Stimulated activated naive CD8-positive, alpha-beta T cell treated with anti-CD3 and anti-CD28 coated beads, Interleukin-15, Interleukin-2, amounts not matched to agents 100 ng/mL and 50 ng/mL, for 24 hours (primary cell): Measurements from ENCODE around the gene TAF4.

Experiments
- H3K27ac Mint-ChIP-seq: one replicate; pipeline ENCODE4 v1.8.0; 2021; ENCODE audit warnings: mild to moderate bottlenecking, mixed read lengths
- H3K27me3 Mint-ChIP-seq: one replicate; pipeline ENCODE4 v1.8.0; 2021; ENCODE audit warnings: mixed read lengths
- H3K36me3 Mint-ChIP-seq: one replicate; pipeline ENCODE4 v1.8.0; 2021; ENCODE audit warnings: low read depth, mixed read lengths
- H3K4me1 Mint-ChIP-seq: one replicate; pipeline ENCODE4 v1.8.0; 2021; ENCODE audit warnings: low read depth, mixed read lengths
- H3K4me3 Mint-ChIP-seq: one replicate; pipeline ENCODE4 v1.8.0; 2021; ENCODE audit warnings: mild to moderate bottlenecking, mixed read lengths
- H3K9me3 Mint-ChIP-seq: one replicate; pipeline ENCODE4 v1.8.0; 2021; ENCODE audit warnings: mixed read lengths

TAF4 gene

DNA sequence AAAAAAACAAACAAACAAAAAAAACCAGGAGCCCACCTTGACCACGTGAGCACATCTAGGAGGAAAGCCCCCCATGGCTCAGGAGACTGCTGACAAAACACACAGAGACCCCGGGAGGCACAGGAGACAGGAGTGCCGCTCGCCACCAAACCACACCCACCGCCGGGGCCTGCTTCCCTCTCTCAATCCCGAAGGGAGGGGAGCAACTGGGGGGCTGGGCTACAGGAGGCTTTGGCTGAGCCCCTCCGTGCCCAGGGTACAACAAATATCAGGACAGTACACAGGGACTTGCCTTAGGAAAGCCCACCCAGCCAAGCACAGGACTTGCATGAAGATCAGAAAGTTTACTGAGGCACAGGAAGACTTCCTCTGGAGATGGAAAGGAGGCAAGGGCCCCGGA lies 102.5 kb downstream of the TAF4 start:
- H3K36me3 Mint-ChIP-seq, result no peaks in the 10 kb centered on the region
- H3K4me1 Mint-ChIP-seq, result peaks cover 5% of the 10 kb centered on the region
- H3K4me3 Mint-ChIP-seq, result no peak overlapping the region
- H3K9me3 Mint-ChIP-seq, result peaks cover 4% of the 10 kb centered on the region
- H3K27me3 Mint-ChIP-seq, result peaks cover 18% of the 10 kb centered on the region
- H3K27ac Mint-ChIP-seq, result no peak overlapping the region

GRCh38 chr20:61960836-61961235 lies 104.8 kb downstream of the TAF4 start:
- Mint-ChIP-seq H3K27me3 (peaks cover 21% of the 10 kb centered on the region), H3K4me1 (peaks cover 8% of the 10 kb centered on the region), H3K4me3 (no peak overlapping the region), H3K9me3 (peaks cover 4% of the 10 kb centered on the region), H3K27ac (no peak overlapping the region), H3K36me3 (no peaks in the 10 kb centered on the region)

GRCh38 chr20:61958773-61959700 lies 106.6 kb downstream of the TAF4 start:
- peaks cover 4% of the 10 kb centered on the region for H3K9me3 Mint-ChIP-seq
- H3K4me1 Mint-ChIP-seq, result peaks cover 8% of the 10 kb centered on the region
- H3K27ac Mint-ChIP-seq, result no peak overlapping the region
- H3K36me3 Mint-ChIP-seq, result no peaks in the 10 kb centered on the region
- H3K27me3 Mint-ChIP-seq, result peaks cover 17% of the 10 kb centered on the region
- no peak overlapping the region for H3K4me3 Mint-ChIP-seq

DNA sequence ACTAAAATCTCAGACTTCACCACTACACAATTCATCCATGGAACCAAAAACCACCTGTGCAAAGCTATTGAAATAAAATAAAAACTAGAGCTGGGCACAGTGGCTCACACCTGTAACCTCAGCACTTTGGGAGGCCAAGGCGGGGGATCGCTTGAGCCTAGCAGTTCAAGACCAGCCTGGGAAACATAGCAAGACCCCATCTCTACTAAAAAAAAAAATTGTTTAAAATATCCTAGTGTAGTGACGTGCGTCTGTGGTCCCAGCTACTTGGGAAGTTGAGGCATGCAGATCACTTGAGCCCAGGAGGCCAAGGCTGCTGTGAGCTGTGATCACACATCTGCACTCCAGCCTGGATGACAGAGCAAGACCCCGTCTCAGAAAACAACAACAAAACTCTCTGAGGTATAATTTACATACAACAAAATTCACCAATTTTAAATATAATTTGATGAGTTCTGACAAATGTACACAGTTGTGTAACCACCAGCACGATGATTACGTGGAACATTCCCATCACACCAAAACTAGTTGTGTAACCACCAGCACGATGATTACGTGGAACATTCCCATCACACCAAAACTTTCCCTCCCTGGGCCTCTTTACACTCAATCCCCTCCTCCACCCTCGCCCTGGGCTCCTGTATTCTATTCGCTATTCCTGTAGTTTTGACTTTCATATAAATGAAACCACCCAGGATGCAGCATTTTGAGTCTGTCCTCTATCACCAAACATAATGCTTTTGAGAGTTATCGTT lies 107.5 kb downstream of the TAF4 start:
- Mint-ChIP-seq H3K9me3 (no peaks in the 10 kb centered on the region), H3K4me3 (no peak overlapping the region), H3K36me3 (no peaks in the 10 kb centered on the region), H3K27me3 (peaks cover 9% of the 10 kb centered on the region), H3K27ac (no peak overlapping the region), H3K4me1 (peaks cover 8% of the 10 kb centered on the region)

DNA sequence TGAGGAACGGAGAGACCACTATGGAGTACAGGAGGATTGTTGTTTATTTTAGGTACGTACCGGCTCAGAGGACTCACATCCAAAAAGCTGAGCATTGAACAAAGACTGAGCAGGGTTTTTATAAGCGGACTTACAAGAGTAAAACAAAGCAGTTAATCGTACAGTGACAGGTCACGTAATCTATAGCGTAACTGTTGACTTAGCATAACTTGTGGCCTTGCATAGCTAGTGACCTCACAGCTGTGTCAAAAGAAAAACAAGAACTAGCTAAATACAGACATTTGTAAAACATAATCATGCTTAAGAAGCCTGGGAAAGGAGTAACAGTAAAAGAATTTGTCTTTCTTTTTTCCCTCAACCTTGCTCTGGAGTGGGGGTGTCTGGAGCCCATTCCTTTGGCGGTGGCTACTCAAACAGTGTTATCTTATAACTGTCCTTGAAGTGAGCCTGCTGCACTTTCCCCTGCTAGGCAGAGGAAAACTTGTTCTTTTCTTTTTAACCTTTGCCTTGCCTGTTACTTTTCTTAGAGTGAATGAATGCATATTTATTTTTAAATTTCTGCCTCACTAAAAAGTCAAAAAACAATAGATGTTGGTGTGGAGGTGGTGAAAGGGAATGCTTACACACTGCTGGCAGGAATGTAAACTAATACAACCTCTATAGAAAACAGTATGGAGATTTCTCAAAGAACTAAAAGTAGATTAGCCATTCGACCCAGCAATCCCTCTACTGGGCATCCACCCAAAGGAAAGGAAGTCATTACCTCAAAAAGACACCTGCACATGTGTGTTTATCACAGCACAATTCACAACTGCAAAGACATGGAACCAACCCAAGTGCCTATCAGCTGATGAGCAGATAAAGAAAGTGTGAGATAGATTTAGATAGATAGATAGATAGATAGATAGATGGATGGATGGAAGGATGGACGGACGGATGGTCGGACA lies 109.0 kb downstream of the TAF4 start:
- Mint-ChIP-seq H3K4me3 (no peak overlapping the region), H3K27ac (no peak overlapping the region), H3K27me3 (peaks cover 13% of the 10 kb centered on the region), H3K9me3 (no peaks in the 10 kb centered on the region), H3K4me1 (peaks cover 8% of the 10 kb centered on the region), H3K36me3 (no peaks in the 10 kb centered on the region)

- Mint-ChIP-seq H3K36me3 (no peaks in the 10 kb centered on the region), H3K4me1 (peaks cover 8% of the 10 kb centered on the region), H3K27me3 (peaks cover 9% of the 10 kb centered on the region), H3K27ac (no peak overlapping the region), H3K9me3 (no peaks in the 10 kb centered on the region), H3K4me3 (no peak overlapping the region)
Observed at GRCh38 chr20:61955668-61956395, 109.8 kb downstream of the TAF4 start.

GRCh38 chr20:61954276-61955021 lies 111.2 kb downstream of the TAF4 start:
- H3K27ac Mint-ChIP-seq, result no peak overlapping the region
- peaks cover 9% of the 10 kb centered on the region for H3K27me3 Mint-ChIP-seq
- no peaks in the 10 kb centered on the region for H3K9me3 Mint-ChIP-seq
- H3K36me3 Mint-ChIP-seq, result no peaks in the 10 kb centered on the region
- no peak overlapping the region for H3K4me3 Mint-ChIP-seq
- H3K4me1 Mint-ChIP-seq, result peaks cover 8% of the 10 kb centered on the region

DNA sequence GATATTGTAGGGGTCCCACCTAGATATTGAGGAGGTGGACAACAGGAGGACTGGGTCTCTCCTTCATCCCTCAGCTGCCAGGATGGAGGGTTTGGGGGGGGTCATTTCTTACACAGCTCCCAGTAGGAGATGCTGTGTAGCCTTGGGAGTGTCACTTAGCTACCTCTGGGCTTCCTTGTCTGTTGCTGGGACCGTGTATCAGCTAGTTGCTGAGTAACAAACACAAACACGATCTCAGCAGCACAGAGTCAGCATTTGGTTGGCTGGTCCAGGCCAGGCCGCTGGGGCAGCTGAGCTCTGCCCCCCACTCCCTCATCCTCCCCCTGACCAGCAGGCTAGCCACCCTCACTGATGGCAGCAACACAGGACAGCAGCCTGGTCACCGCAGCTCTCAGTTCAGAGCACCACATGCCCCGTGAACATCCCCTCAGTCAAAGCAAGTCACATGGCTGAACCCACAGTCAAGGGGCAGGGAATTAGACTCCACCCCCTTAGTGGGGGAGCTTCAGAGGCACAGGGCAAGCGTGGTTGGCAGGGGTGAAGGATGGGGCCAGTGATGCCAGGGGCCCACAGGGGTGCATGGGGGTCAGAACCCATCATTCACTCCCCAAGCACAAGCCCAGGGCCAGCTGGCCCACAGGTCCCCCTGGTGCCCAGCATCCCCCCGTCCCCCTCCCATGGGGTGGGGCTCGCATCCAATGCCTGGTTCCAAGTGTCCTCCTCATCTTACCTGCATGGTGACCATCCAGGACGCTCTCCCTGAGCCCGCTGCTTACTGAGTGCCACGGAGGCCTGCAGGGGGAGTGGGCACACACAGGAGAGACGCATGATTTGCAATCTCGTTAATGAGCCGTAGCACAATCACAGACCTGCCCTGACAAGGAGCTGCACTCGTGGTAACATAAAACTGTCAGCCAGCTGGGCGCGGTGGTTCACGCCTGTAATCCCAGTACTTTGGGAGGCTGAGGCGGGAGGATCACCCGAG lies 112.4 kb downstream of the TAF4 start:
- H3K36me3 Mint-ChIP-seq, result no peaks in the 10 kb centered on the region
- no peaks in the 10 kb centered on the region for H3K9me3 Mint-ChIP-seq
- no peak overlapping the region for H3K4me3 Mint-ChIP-seq
- peaks cover 4% of the 10 kb centered on the region for H3K4me1 Mint-ChIP-seq
- no peak overlapping the region for H3K27ac Mint-ChIP-seq
- H3K27me3 Mint-ChIP-seq, result peaks cover 9% of the 10 kb centered on the region

DNA sequence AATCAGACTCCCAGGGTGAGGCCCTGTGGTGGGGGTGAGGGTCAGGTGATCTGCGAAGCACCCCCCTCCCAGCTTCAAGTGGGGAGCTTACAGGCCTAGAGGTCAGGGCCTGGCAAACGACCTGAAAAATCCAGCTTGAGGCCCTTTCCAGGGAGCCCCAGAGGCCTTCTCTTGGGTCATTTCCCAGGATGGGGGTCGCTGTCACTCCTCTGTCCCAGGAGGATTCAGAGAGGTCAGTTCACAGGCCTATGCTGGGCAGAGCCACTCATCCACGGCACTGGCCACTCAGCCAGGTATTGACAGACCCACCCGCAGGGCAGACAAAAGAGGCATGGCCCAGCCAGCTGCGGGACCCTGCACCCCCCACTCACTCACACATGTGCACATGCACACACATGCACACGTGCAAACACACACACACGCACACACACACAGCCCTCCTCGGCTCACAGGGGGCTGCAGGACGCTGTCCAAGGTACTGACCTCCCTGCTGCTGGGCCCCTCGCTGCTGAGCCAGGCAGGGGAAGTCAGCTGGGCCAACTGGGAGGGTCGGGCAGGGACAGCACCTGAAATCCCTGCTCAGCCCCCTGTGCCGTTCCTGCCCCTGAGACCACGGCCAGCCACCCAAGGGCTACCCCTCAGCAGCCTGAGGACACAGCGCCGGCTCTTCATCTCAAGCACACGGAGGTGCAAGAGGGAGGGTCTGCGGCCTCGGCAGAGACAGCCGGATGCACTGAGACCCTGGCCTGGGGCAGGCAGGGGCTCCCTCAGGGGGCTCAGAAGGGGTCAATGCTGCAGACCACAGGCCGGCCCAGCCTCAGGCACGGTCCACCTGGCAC lies 113.8 kb downstream of the TAF4 start:
- Mint-ChIP-seq H3K4me1 (no peaks in the 10 kb centered on the region), H3K27ac (no peak overlapping the region), H3K27me3 (peaks cover 9% of the 10 kb centered on the region), H3K9me3 (no peaks in the 10 kb centered on the region), H3K36me3 (no peaks in the 10 kb centered on the region), H3K4me3 (no peak overlapping the region)

GRCh38 chr20:61950641-61951071 lies 115.0 kb downstream of the TAF4 start:
- Mint-ChIP-seq H3K36me3 (no peaks in the 10 kb centered on the region), H3K4me1 (no peaks in the 10 kb centered on the region), H3K27ac (no peak overlapping the region), H3K9me3 (no peaks in the 10 kb centered on the region), H3K27me3 (peaks cover 4% of the 10 kb centered on the region), H3K4me3 (no peak overlapping the region)

DNA sequence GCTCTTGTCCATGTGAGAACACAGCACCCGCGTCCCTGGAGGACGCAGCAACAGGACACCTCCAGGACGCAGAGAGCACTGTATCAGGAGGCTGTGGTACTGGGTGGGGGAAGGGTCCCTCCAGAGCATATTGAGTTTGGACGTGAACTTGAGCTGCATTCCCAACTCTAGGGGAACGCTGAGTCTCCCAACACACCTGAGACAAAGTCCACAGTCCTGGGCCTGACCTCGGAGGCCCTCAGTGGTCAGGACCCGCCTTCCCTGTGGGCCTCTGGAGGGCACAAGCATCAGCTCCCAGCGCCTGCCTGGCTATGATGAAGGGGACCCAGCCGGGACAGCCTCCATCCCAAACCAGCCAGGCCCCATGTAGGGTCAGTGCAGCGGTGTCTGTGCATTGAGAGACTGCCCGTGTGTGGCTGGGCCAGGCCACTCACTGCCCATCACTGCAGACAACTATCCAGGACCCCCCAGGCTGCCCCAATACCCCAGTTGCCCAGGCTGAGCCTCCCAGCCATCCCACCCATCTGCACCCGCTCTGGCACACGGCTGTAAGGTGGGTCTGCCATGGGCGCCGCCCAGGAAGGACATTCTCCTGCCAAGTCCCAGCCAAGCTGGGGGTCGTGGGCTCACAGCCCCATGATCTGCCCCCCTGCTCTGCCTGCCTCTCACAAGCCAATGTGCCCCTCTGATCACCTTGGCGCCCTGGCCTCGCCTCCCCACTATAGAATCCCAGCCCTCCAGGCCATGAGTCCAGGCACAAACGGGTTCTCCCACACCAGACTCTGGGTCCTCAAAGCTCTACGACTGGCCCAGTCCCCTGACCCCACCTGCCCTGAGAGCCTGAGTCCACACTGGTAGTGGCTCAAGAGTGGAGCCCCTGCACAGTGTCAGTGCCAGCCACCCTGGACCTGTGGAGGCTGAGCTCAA lies 115.7 kb downstream of the TAF4 start:
- Mint-ChIP-seq H3K9me3 (no peaks in the 10 kb centered on the region), H3K36me3 (no peaks in the 10 kb centered on the region), H3K27me3 (peaks cover 4% of the 10 kb centered on the region), H3K4me1 (no peaks in the 10 kb centered on the region), H3K27ac (no peak overlapping the region), H3K4me3 (no peak overlapping the region)
